ENCODE results near the gene OR10H5.
"Not testable (repeated sequence)": the region's sequence is repeated elsewhere in the genome, so short reads cannot be mapped to it uniquely, and the experiment has no call there.

OR10H5 gene

GRCh38 chr19:15787611-15788155 lies at the start of gene OR10H5:
TSS of gene OR10H5 (plus strand) at chr19:15787661. CDS start at chr19:15794049, 6,388 bp downstream.
- Mint-ChIP-seq H3K9me3 (ENCODE audit: low read depth) (no peaks in the 10 kb centered on the region), H3K27ac (no peak within 1 kb of the TSS), H3K27me3 (peaks cover 8% of the 10 kb centered on the region), H3K36me3 (no peaks in the 10 kb centered on the region), H3K4me1 (ENCODE audit: low read depth) (no peaks in the 10 kb centered on the region), H3K4me3 (no peak within 1 kb of the TSS)

GRCh38 chr19:15737722-15738121 lies 49.7 kb upstream of the OR10H5 start, which contains the start of gene OR10H3:
TSS of gene OR10H3 (plus strand) at chr19:15737985. CDS start at chr19:15741393, 3,408 bp downstream.
- Mint-ChIP-seq H3K27ac (no peak within 1 kb of the TSS), H3K27me3 (peaks cover 13% of the 10 kb centered on the region), H3K4me3 (no peak within 1 kb of the TSS), H3K9me3 (ENCODE audit: low read depth) (peaks cover 14% of the 10 kb centered on the region), H3K4me1 (ENCODE audit: low read depth) (no peaks in the 10 kb centered on the region), H3K36me3 (peaks cover 9% of the 10 kb centered on the region)

- H3K9me3 Mint-ChIP-seq (ENCODE audit: low read depth), result peaks cover 14% of the 10 kb centered on the region
- no peak overlapping the region for H3K4me3 Mint-ChIP-seq
- no peaks in the 10 kb centered on the region for H3K4me1 Mint-ChIP-seq (ENCODE audit: low read depth)
- H3K36me3 Mint-ChIP-seq, result peaks cover 9% of the 10 kb centered on the region
- H3K27ac Mint-ChIP-seq, result no peak overlapping the region
- H3K27me3 Mint-ChIP-seq, result peaks cover 28% of the 10 kb centered on the region
Observed at GRCh38 chr19:15740785-15741184, 46.7 kb upstream of the OR10H5 start.

GRCh38 chr19:15748239-15748638 lies 39.2 kb upstream of the OR10H5 start:
- Mint-ChIP-seq H3K4me3 (no peak overlapping the region), H3K36me3 (no peaks in the 10 kb centered on the region), H3K27ac (no peak overlapping the region), H3K27me3 (peaks cover 38% of the 10 kb centered on the region), H3K9me3 (ENCODE audit: low read depth) (no peaks in the 10 kb centered on the region), H3K4me1 (ENCODE audit: low read depth) (no peaks in the 10 kb centered on the region)

- H3K4me3 Mint-ChIP-seq, result no peak overlapping the region
- peaks cover 2% of the 10 kb centered on the region for H3K4me1 Mint-ChIP-seq (ENCODE audit: low read depth)
- H3K27ac Mint-ChIP-seq, result no peak overlapping the region
- H3K27me3 Mint-ChIP-seq, result peaks cover 37% of the 10 kb centered on the region
- H3K9me3 Mint-ChIP-seq (ENCODE audit: low read depth), result peaks cover 7% of the 10 kb centered on the region
- H3K36me3 Mint-ChIP-seq, result no peaks in the 10 kb centered on the region
Observed at GRCh38 chr19:15758379-15758778, 29.1 kb upstream of the OR10H5 start.

GRCh38 chr19:15759962-15760565 lies 27.4 kb upstream of the OR10H5 start:
- Mint-ChIP-seq H3K4me1 (ENCODE audit: low read depth) (peaks cover 2% of the 10 kb centered on the region), H3K4me3 (peak overlapping the region; percentile 31), H3K27ac (no peak overlapping the region), H3K9me3 (ENCODE audit: low read depth) (peaks cover 7% of the 10 kb centered on the region), H3K36me3 (no peaks in the 10 kb centered on the region), H3K27me3 (peaks cover 38% of the 10 kb centered on the region)

GRCh38 chr19:15769586-15769985 lies 17.9 kb upstream of the OR10H5 start:
- Mint-ChIP-seq H3K27ac (no peak overlapping the region), H3K36me3 (peaks cover 3% of the 10 kb centered on the region)

GRCh38 chr19:15774159-15774558 lies 13.3 kb upstream of the OR10H5 start:
- H3K4me3 Mint-ChIP-seq; H3K36me3 Mint-ChIP-seq; H3K9me3 Mint-ChIP-seq (ENCODE audit: low read depth); H3K4me1 Mint-ChIP-seq (ENCODE audit: low read depth); H3K27ac Mint-ChIP-seq: not testable (repeated sequence)
- peaks cover 28% of the 10 kb centered on the region for H3K27me3 Mint-ChIP-seq

More at GRCh38 chr19:15769586-15769985, 17.9 kb upstream of the OR10H5 start:
- H3K4me1 Mint-ChIP-seq (ENCODE audit: low read depth), result no peaks in the 10 kb centered on the region
- peaks cover 27% of the 10 kb centered on the region for H3K27me3 Mint-ChIP-seq
- no peaks in the 10 kb centered on the region for H3K9me3 Mint-ChIP-seq (ENCODE audit: low read depth)
- H3K4me3 Mint-ChIP-seq, result no peak overlapping the region

- Mint-ChIP-seq H3K27me3 (peaks cover 24% of the 10 kb centered on the region), H3K27ac (no peak overlapping the region), H3K36me3 (no peaks in the 10 kb centered on the region), H3K4me3 (no peak overlapping the region), H3K9me3 (ENCODE audit: low read depth) (no peaks in the 10 kb centered on the region), H3K4me1 (ENCODE audit: low read depth) (no peaks in the 10 kb centered on the region)
Observed at GRCh38 chr19:15775249-15775648, 12.2 kb upstream of the OR10H5 start.

GRCh38 chr19:15776264-15776663 lies 11.2 kb upstream of the OR10H5 start:
- Mint-ChIP-seq H3K27me3 (peaks cover 22% of the 10 kb centered on the region), H3K36me3 (no peaks in the 10 kb centered on the region), H3K4me3 (no peak overlapping the region), H3K27ac (no peak overlapping the region), H3K4me1 (ENCODE audit: low read depth) (peaks cover 6% of the 10 kb centered on the region), H3K9me3 (ENCODE audit: low read depth) (no peaks in the 10 kb centered on the region)

GRCh38 chr19:15776991-15777970 lies 10.2 kb upstream of the OR10H5 start:
- no peak overlapping the region for H3K27ac Mint-ChIP-seq
- H3K4me1 Mint-ChIP-seq (ENCODE audit: low read depth), result peaks cover 6% of the 10 kb centered on the region
- peaks cover 17% of the 10 kb centered on the region for H3K27me3 Mint-ChIP-seq
- H3K9me3 Mint-ChIP-seq (ENCODE audit: low read depth), result no peaks in the 10 kb centered on the region
- no peaks in the 10 kb centered on the region for H3K36me3 Mint-ChIP-seq
- H3K4me3 Mint-ChIP-seq, result no peak overlapping the region

GRCh38 chr19:15779756-15780476 lies 7.5 kb upstream of the OR10H5 start:
- Mint-ChIP-seq H3K27me3 (peaks cover 5% of the 10 kb centered on the region), H3K36me3 (no peaks in the 10 kb centered on the region), H3K4me3 (no peak overlapping the region), H3K4me1 (ENCODE audit: low read depth) (peaks cover 6% of the 10 kb centered on the region), H3K9me3 (ENCODE audit: low read depth) (no peaks in the 10 kb centered on the region), H3K27ac (no peak overlapping the region)

GRCh38 chr19:15780610-15781418 lies 6.6 kb upstream of the OR10H5 start:
- Mint-ChIP-seq H3K4me1 (ENCODE audit: low read depth) (peaks cover 6% of the 10 kb centered on the region), H3K36me3 (no peaks in the 10 kb centered on the region), H3K4me3 (no peak overlapping the region), H3K27ac (no peak overlapping the region), H3K27me3 (peaks cover 3% of the 10 kb centered on the region), H3K9me3 (ENCODE audit: low read depth) (no peaks in the 10 kb centered on the region)

- no peaks in the 10 kb centered on the region for H3K36me3 Mint-ChIP-seq
- H3K27ac Mint-ChIP-seq, result no peak overlapping the region
- no peaks in the 10 kb centered on the region for H3K9me3 Mint-ChIP-seq (ENCODE audit: low read depth)
- no peak overlapping the region for H3K4me3 Mint-ChIP-seq
- no peaks in the 10 kb centered on the region for H3K27me3 Mint-ChIP-seq
- peaks cover 6% of the 10 kb centered on the region for H3K4me1 Mint-ChIP-seq (ENCODE audit: low read depth)
Observed at GRCh38 chr19:15781661-15782060, 5.8 kb upstream of the OR10H5 start.
